HCT116 (cell line): ENCODE results near the gene PPP1R37. TPM values are rescaled to one million over a fixed set of nuclear protein-coding genes. Genes with fewer than 3 reads are reported as not detected.

ENCODE experiments used
- ATAC-seq: fragments of 200-7000 bp; cut with Tn5 transposase; 2 replicates; pipeline ENCODE4 v1.9.1; 2020; ENCODE audit warnings: mild to moderate bottlenecking, moderate library complexity
- BruUV-seq: library from RNA; stranded (reverse); fragments of 400-500 nt; replicated peaks from 2 replicates; lab custom pipeline; 2021; lab: Mats Ljungman, UMichigan
- CTCF ChIA-PET: fragments of 300-600 bp; sonication (Branson Sonifier 250); formaldehyde crosslinking; loops from one replicate; lab custom pipeline; 2021; ENCODE audit warnings: antibody characterized with exemption; lab: Charles Lee
- POLR2A ChIA-PET: fragments of 300-600, 350-600 bp; sonication (Branson Sonifier 250); formaldehyde crosslinking; loops from one replicate; lab custom pipeline; 2021; ENCODE audit warnings: antibody characterized with exemption; lab: Charles Lee
- RAD21 ChIA-PET, 2 experiments: fragments of 300-600 bp; sonication (Branson Sonifier 250); formaldehyde crosslinking; loops; one replicate each; lab custom pipeline; 2023; ENCODE audit warnings: low total read pairs in 2 of 2; ENCODE audit not compliant: uncharacterized antibody in 2 of 2, unreplicated experiment in 2 of 2, low non-redundant PET in 1 of 2; lab: Charles Lee
- DNase-seq: peaks from one replicate; pipeline ENCODE4 v3.0.0-alpha.2; 2010; ENCODE audit warnings: low read depth, low spot score
- H2AFZ ChIP-seq: fragments of 200-600 bp; shearing (Covaris generic), sonication (generic); 2 replicates; pipeline ENCODE4 v1.6.1; 2017; ENCODE audit warnings: low read depth, mixed run types, mixed read lengths, antibody characterized with exemption, low read length; ENCODE audit not compliant: poor library complexity, severe bottlenecking
- H3K27ac ChIP-seq: 2 replicates; pipeline ENCODE4 v1.5.1; 2012; ENCODE audit warnings: low read depth, low read length
- H3K27me3 ChIP-seq: fragments of 200-600 bp; sonication (generic); 2 replicates; pipeline ENCODE4 v1.6.1; 2016; ENCODE audit warnings: mixed run types, low read length, mixed read lengths; ENCODE audit not compliant: insufficient read depth
- H3K36me3 ChIP-seq, 2 experiments: fragments of 200-500 bp in 1 of 2; fragments of 200-600 bp in 1 of 2; sonication (Bioruptor generic) in 1 of 2; sonication (generic) in 1 of 2; 2 replicates each; pipeline versions ENCODE4 v1.5.1 to v1.6.1; 2014 to 2016; ENCODE audit warnings: low read length in 2 of 2, inconsistent platforms in 1 of 2, mixed read lengths in 1 of 2, mixed run types in 1 of 2; ENCODE audit not compliant: insufficient read depth in 2 of 2, control insufficient read depth in 1 of 2
- H3K4me1 ChIP-seq, 2 experiments: fragments of 200-600 bp in 1 of 2; sonication (generic) in 1 of 2; 2 replicates each; pipeline versions ENCODE4 v1.5.1 to v1.6.1; 2012 to 2017; ENCODE audit warnings: low read length in 2 of 2, inconsistent platforms in 1 of 2, mild to moderate bottlenecking in 1 of 2, mixed read lengths in 1 of 2, mixed run types in 1 of 2, moderate library complexity in 1 of 2; ENCODE audit not compliant: insufficient read depth in 2 of 2, control insufficient read depth in 1 of 2
- H3K4me2 ChIP-seq: fragments of 200-600 bp; sonication (generic); 2 replicates; pipeline ENCODE4 v1.6.1; 2017; ENCODE audit warnings: mixed run types, low read length, mixed read lengths
- H3K4me3 ChIP-seq, 2 experiments: fragments of 200-600 bp in 1 of 2; sonication (generic) in 1 of 2; replicated peaks in 1 of 2; 2 replicates each; pipeline ENCODE4 v1.5.1; 2011 to 2016; ENCODE audit warnings: low read length in 2 of 2, control low read depth in 1 of 2, low read depth in 1 of 2, mild to moderate bottlenecking in 1 of 2, mixed read lengths in 1 of 2, mixed run types in 1 of 2
- H3K79me2 ChIP-seq: fragments of 200-600 bp; sonication (generic); 2 replicates; pipeline ENCODE4 v1.6.1; 2017; ENCODE audit warnings: mild to moderate bottlenecking, mixed run types, low read length, moderate library complexity, mixed read lengths; ENCODE audit not compliant: insufficient read depth
- H3K9ac ChIP-seq: fragments of 200-600 bp; sonication (generic); 2 replicates; pipeline ENCODE4 v1.6.1; 2016; ENCODE audit warnings: low read length, mixed read lengths
- H3K9me2 ChIP-seq: fragments of 200-600 bp; sonication (generic), shearing (Covaris generic); 2 replicates; pipeline ENCODE4 v1.6.1; 2017; ENCODE audit warnings: mixed run types, mild to moderate bottlenecking, moderate library complexity; ENCODE audit not compliant: insufficient read depth
- H3K9me3 ChIP-seq, 2 experiments: fragments of 200-500 bp in 1 of 2; fragments of 200-600 bp in 1 of 2; sonication (Bioruptor generic) in 1 of 2; sonication (generic) in 1 of 2; 2 replicates each; pipeline ENCODE4 v1.6.1; 2014 to 2017; ENCODE audit warnings: low read length in 2 of 2, mixed read lengths in 2 of 2, inconsistent platforms in 1 of 2, low read depth in 1 of 2, mild to moderate bottlenecking in 1 of 2, mixed run types in 1 of 2, moderate library complexity in 1 of 2; ENCODE audit not compliant: control insufficient read depth in 1 of 2, insufficient read depth in 1 of 2
- H4K20me1 ChIP-seq: fragments of 200-600 bp; sonication (generic), shearing (Covaris generic); 2 replicates; pipeline ENCODE4 v1.6.1; 2017; ENCODE audit warnings: mixed run types, mild to moderate bottlenecking, moderate library complexity; ENCODE audit not compliant: insufficient read depth
- CEBPB ChIP-seq: IDR thresholded peaks from 2 replicates; pipeline ENCODE4 v1.6.1; 2012; ENCODE audit warnings: low read depth
- EGR1 ChIP-seq: IDR thresholded peaks from 2 replicates; pipeline ENCODE4 v1.6.1; 2012; ENCODE audit warnings: low read depth
- ELF1 ChIP-seq: IDR thresholded peaks from 2 replicates; pipeline ENCODE4 v1.6.1; 2012; ENCODE audit warnings: low read depth, borderline replicate concordance
- EZH2phosphoT487 ChIP-seq: fragments of 200-600 bp; IDR thresholded peaks from 2 replicates; pipeline ENCODE4 v1.6.1; 2018; ENCODE audit warnings: antibody characterized with exemption, borderline replicate concordance
- FOSL1 ChIP-seq: IDR thresholded peaks from 2 replicates; pipeline ENCODE4 v1.6.1; 2012; ENCODE audit warnings: low read depth
- JUND ChIP-seq: IDR thresholded peaks from 2 replicates; pipeline ENCODE4 v1.6.1; 2012
- POLR2A ChIP-seq: IDR thresholded peaks from 2 replicates; pipeline ENCODE4 v1.7.0; 2011; ENCODE audit warnings: borderline replicate concordance; ENCODE audit not compliant: insufficient read depth, insufficient read length; ENCODE audit errors: extremely low read depth
- POLR2AphosphoS5 ChIP-seq: IDR thresholded peaks from 2 replicates; pipeline ENCODE4 v1.6.1; 2011; ENCODE audit warnings: mild to moderate bottlenecking, low read depth, low read length, moderate library complexity
- RAD21 ChIP-seq: IDR thresholded peaks from 2 replicates; pipeline ENCODE4 v1.6.1; 2012; ENCODE audit warnings: low read depth, mild to moderate bottlenecking
- SIN3A ChIP-seq: IDR thresholded peaks from 2 replicates; pipeline ENCODE4 v1.6.1; 2012; ENCODE audit warnings: low read depth
- SP1 ChIP-seq: IDR thresholded peaks from 2 replicates; pipeline ENCODE4 v1.6.1; 2012; ENCODE audit warnings: low read depth
- SRF ChIP-seq: IDR thresholded peaks from 2 replicates; pipeline ENCODE4 v1.6.1; 2012; ENCODE audit warnings: low read depth
- TCF7L2 ChIP-seq: IDR thresholded peaks from 2 replicates; pipeline ENCODE4 v1.7.0; 2011; ENCODE audit warnings: borderline replicate concordance, inconsistent platforms; ENCODE audit not compliant: insufficient read depth, insufficient read length; ENCODE audit errors: extremely low read depth
- YY1 ChIP-seq: IDR thresholded peaks from 2 replicates; pipeline ENCODE4 v1.6.1; 2011; ENCODE audit warnings: low read length, low read depth, moderate library complexity, mild to moderate bottlenecking; ENCODE audit not compliant: insufficient replicate concordance; ENCODE audit errors: extremely low read depth
- ZFX ChIP-seq: fragments of 450-650 bp; IDR thresholded peaks from 2 replicates; pipeline ENCODE4 v1.6.1; 2017
- ZNF274 ChIP-seq: fragments of 200-500 bp; sonication (Bioruptor generic); IDR thresholded peaks from 2 replicates; pipeline ENCODE4 v1.6.1; 2014; ENCODE audit warnings: mild to moderate bottlenecking, low read depth, low read length, inconsistent platforms
- intact Hi-C: fragments of 100-400 bp; cut with micrococcal nuclease; formaldehyde crosslinking; loops from 2 replicates; pipeline ENCODE4 v1.10.0; 2022
- total RNA-seq: library from RNA; stranded (reverse); gene quantifications from one replicate; pipeline ENCODE4 v1.2.1, GENCODE V29; 2021; ENCODE audit not compliant: unreplicated experiment
- TF ChIP-seq, protein P1 (sequence below): IDR thresholded peaks from 2 replicates; pipeline ENCODE4 v1.6.1; 2011; ENCODE audit warnings: mild to moderate bottlenecking, low read length, moderate library complexity; ENCODE audit not compliant: insufficient replicate concordance; ENCODE audit errors: extremely low read depth
- TF ChIP-seq, protein P2 (sequence below): IDR thresholded peaks from 2 replicates; pipeline ENCODE4 v1.6.1; 2012
- TF ChIP-seq, protein P3 (sequence below): IDR thresholded peaks from 2 replicates; pipeline ENCODE4 v1.6.1; 2012; ENCODE audit warnings: low read depth
- TF ChIP-seq, protein P4 (sequence below): IDR thresholded peaks from 2 replicates; pipeline ENCODE4 v1.6.1; 2012

Gene PPP1R37
- total RNA-seq, 1 experiment from 2014 or later: 32.7 TPM

GRCh38 chr19:45047188-45047797, 45.7 kb upstream of the PPP1R37 start:
- ChIA-PET RAD21 (no interaction called here), POLR2A (no interaction called here), CTCF (interaction anchor here (1.8 kb wide), 1 partner anchor 12 kb away, joined by 7 read pairs; no protein-coding TSS in a partner anchor)
- H3K9me2 ChIP-seq: no peaks in the 10 kb centered on the region
- BruUV-seq: no TSS peak
- H3K4me2 ChIP-seq: no peak overlapping the region
- no peak overlapping the region for H2AFZ ChIP-seq
- no peak overlapping the region for H3K4me3 ChIP-seq
- no peaks in the 10 kb centered on the region for H3K9me3 ChIP-seq
- no peaks in the 10 kb centered on the region for H3K27me3 ChIP-seq
- H3K9ac ChIP-seq: no peak overlapping the region
- peaks cover 7 to 27% of the 10 kb centered on the region in 2 experiments for H3K4me1 ChIP-seq
- H3K27ac ChIP-seq: no peak overlapping the region
- no peak for ATAC-seq
- intact Hi-C loops: no loop called here
- H4K20me1 ChIP-seq: peaks cover 4% of the 10 kb centered on the region; the same call in 1 of the 2 replicates
- peaks cover 98% of the 10 kb centered on the region for H3K79me2 ChIP-seq
- no peak for TF ChIP-seq FOSL1
- TF ChIP-seq TCF7L2: no peak
- no peak for TF ChIP-seq SP1
- no peak for TF ChIP-seq JUND
- TF ChIP-seq, protein P1, sequence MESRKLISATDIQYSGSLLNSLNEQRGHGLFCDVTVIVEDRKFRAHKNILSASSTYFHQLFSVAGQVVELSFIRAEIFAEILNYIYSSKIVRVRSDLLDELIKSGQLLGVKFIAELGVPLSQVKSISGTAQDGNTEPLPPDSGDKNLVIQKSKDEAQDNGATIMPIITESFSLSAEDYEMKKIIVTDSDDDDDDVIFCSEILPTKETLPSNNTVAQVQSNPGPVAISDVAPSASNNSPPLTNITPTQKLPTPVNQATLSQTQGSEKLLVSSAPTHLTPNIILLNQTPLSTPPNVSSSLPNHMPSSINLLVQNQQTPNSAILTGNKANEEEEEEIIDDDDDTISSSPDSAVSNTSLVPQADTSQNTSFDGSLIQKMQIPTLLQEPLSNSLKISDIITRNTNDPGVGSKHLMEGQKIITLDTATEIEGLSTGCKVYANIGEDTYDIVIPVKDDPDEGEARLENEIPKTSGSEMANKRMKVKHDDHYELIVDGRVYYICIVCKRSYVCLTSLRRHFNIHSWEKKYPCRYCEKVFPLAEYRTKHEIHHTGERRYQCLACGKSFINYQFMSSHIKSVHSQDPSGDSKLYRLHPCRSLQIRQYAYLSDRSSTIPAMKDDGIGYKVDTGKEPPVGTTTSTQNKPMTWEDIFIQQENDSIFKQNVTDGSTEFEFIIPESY: no peak
- TF ChIP-seq ZFX: no peak
- TF ChIP-seq CEBPB: no peak
- no peak for TF ChIP-seq SRF
- TF ChIP-seq EZH2phosphoT487: no peak
- no peak for TF ChIP-seq EGR1
- no peak for TF ChIP-seq YY1
- TF ChIP-seq, protein P2, sequence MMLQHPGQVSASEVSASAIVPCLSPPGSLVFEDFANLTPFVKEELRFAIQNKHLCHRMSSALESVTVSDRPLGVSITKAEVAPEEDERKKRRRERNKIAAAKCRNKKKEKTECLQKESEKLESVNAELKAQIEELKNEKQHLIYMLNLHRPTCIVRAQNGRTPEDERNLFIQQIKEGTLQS: no peak
- no peak for TF ChIP-seq ZNF274
- no peak for TF ChIP-seq SIN3A
- TF ChIP-seq POLR2A: no peak
- no peak for TF ChIP-seq RAD21
- TF ChIP-seq, protein P3, sequence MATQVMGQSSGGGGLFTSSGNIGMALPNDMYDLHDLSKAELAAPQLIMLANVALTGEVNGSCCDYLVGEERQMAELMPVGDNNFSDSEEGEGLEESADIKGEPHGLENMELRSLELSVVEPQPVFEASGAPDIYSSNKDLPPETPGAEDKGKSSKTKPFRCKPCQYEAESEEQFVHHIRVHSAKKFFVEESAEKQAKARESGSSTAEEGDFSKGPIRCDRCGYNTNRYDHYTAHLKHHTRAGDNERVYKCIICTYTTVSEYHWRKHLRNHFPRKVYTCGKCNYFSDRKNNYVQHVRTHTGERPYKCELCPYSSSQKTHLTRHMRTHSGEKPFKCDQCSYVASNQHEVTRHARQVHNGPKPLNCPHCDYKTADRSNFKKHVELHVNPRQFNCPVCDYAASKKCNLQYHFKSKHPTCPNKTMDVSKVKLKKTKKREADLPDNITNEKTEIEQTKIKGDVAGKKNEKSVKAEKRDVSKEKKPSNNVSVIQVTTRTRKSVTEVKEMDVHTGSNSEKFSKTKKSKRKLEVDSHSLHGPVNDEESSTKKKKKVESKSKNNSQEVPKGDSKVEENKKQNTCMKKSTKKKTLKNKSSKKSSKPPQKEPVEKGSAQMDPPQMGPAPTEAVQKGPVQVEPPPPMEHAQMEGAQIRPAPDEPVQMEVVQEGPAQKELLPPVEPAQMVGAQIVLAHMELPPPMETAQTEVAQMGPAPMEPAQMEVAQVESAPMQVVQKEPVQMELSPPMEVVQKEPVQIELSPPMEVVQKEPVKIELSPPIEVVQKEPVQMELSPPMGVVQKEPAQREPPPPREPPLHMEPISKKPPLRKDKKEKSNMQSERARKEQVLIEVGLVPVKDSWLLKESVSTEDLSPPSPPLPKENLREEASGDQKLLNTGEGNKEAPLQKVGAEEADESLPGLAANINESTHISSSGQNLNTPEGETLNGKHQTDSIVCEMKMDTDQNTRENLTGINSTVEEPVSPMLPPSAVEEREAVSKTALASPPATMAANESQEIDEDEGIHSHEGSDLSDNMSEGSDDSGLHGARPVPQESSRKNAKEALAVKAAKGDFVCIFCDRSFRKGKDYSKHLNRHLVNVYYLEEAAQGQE: no peak
- TF ChIP-seq, protein P4, sequence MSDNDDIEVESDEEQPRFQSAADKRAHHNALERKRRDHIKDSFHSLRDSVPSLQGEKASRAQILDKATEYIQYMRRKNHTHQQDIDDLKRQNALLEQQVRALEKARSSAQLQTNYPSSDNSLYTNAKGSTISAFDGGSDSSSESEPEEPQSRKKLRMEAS: no peak
- TF ChIP-seq ELF1: no peak
- no peak for TF ChIP-seq POLR2AphosphoS5
- TF ChIP-seq, all 23 proteins: peak for 0
- DNase-seq: no peak
- H3K36me3 ChIP-seq: peaks cover 32 to 33% of the 10 kb centered on the region in 2 experiments
